K562 (cell line): ENCODE measurements around the gene TRDN. TPM values are rescaled to one million over a fixed set of nuclear protein-coding genes. Genes with fewer than 3 reads are reported as not detected.

Experiments
- ATAC-seq: fragments of 200-7000 bp; cut with Tn5 transposase; 3 replicates; pipeline ENCODE4 v1.9.1; 2020; ENCODE audit warnings: moderate library complexity
- BruUV-seq: library from RNA; stranded (reverse); fragments of 400-500 nt; replicated peaks from 2 replicates; lab custom pipeline; 2021; lab: Mats Ljungman, UMichigan
- CTCF ChIA-PET: fragments of 300-600 bp; formaldehyde crosslinking; extraction: SDS; loops from one replicate; lab custom pipeline; 2021; ENCODE audit warnings: low intra/inter-chr PET ratio; lab: Yijun Ruan, JAX
- POLR2A ChIA-PET: fragments of 300-600, 350-650 bp; sonication (Branson Sonifier 250); formaldehyde crosslinking; extraction: SDS; loops from one replicate; lab custom pipeline; 2021; ENCODE audit warnings: antibody characterized with exemption, inconsistent platforms; lab: Yijun Ruan, JAX
- DNase-seq, 4 experiments: peaks; one replicate each; pipeline versions ENCODE4 v3.0.0 to v3.0.0-alpha.2; 2011 to 2018; ENCODE audit warnings: low spot score in 3 of 4, mixed read lengths in 3 of 4; ENCODE audit errors: extremely low read depth in 1 of 4
- FAIRE-seq: peaks from 2 replicates; lab custom pipeline; 2011; peaks lifted over from hg19 to GRCh38; lab: Jason Lieb, UNC
- H2AFZ ChIP-seq: 2 replicates; pipeline ENCODE4 v1.6.0; 2011; ENCODE audit warnings: low read depth, low read length, control low read depth, inconsistent platforms
- H3K27ac ChIP-seq: fragments of 200-600 bp; 3 replicates; pipeline ENCODE4 v1.8.0; 2011; ENCODE audit warnings: low read depth, mild to moderate bottlenecking, control low read depth, inconsistent platforms, low read length, moderate library complexity, mixed read lengths; ENCODE audit errors: extremely low read depth
- H3K27me3 ChIP-seq, 2 experiments: fragments of 300-600 bp in 1 of 2; 2 replicates in 1 of 2; 3 replicates in 1 of 2; pipeline versions ENCODE4 v1.6.0 to v1.8.0; 2011; ENCODE audit warnings: inconsistent platforms in 2 of 2, low read length in 2 of 2, mild to moderate bottlenecking in 1 of 2, mixed read lengths in 1 of 2, moderate library complexity in 1 of 2; ENCODE audit not compliant: control insufficient read depth in 2 of 2, insufficient read depth in 2 of 2
- H3K36me3 ChIP-seq: fragments of 300-600 bp; 3 replicates; pipeline ENCODE4 v1.8.0; 2011; ENCODE audit warnings: mild to moderate bottlenecking, low read length, inconsistent platforms; ENCODE audit not compliant: control insufficient read depth, insufficient read depth
- H3K4me1 ChIP-seq, 2 experiments: fragments of 200-600 bp in 1 of 2; replicated peaks in 1 of 2; 2 replicates in 1 of 2; 3 replicates in 1 of 2; pipeline versions ENCODE4 v1.5.1 to v1.8.0; 2011; ENCODE audit warnings: inconsistent platforms in 2 of 2, low read length in 2 of 2, mild to moderate bottlenecking in 1 of 2, mixed read lengths in 1 of 2, moderate library complexity in 1 of 2; ENCODE audit not compliant: control insufficient read depth in 2 of 2, insufficient read depth in 2 of 2
- H3K4me2 ChIP-seq: 2 replicates; pipeline ENCODE4 v1.6.1; 2011; ENCODE audit warnings: low read length, control low read depth, inconsistent platforms, mixed read lengths; ENCODE audit not compliant: insufficient read depth
- H3K4me3 ChIP-seq: fragments of 200-600 bp; sonication (generic), shearing (Covaris generic); 2 replicates; pipeline ENCODE4 v1.5.1; 2016; ENCODE audit warnings: control low read depth, inconsistent platforms
- H3K79me2 ChIP-seq: fragments of 200-600 bp; 3 replicates; pipeline ENCODE4 v1.8.0; 2011; ENCODE audit warnings: low read length, inconsistent platforms; ENCODE audit not compliant: control insufficient read depth, insufficient read depth
- H3K9ac ChIP-seq, 2 experiments: 2 replicates each; pipeline versions ENCODE4 v1.6.0 to v1.6.1; 2011; ENCODE audit warnings: low read depth in 2 of 2, low read length in 2 of 2, control low read depth in 1 of 2, inconsistent platforms in 1 of 2, mild to moderate bottlenecking in 1 of 2, mixed read lengths in 1 of 2; ENCODE audit not compliant: insufficient read depth in 1 of 2
- H3K9me1 ChIP-seq: one replicate; pipeline ENCODE4 v1.6.0; 2011; ENCODE audit warnings: inconsistent platforms, mild to moderate bottlenecking, low read length, moderate library complexity; ENCODE audit not compliant: control insufficient read depth, insufficient read depth
- H3K9me3 ChIP-seq: replicated peaks from 2 replicates; pipeline ENCODE4 v1.5.1; 2011; ENCODE audit warnings: low read depth, low read length, inconsistent platforms; ENCODE audit not compliant: control insufficient read depth, insufficient read depth
- H4K20me1 ChIP-seq: replicated peaks from 2 replicates; pipeline ENCODE4 v1.6.1; 2011; ENCODE audit warnings: low read length, inconsistent platforms, mixed read lengths; ENCODE audit not compliant: control insufficient read depth, insufficient read depth
- CTCF ChIP-seq, 3 experiments: IDR thresholded peaks in 2 of 3; conservative IDR thresholded peaks in 1 of 3; 2 replicates each; pipeline ENCODE4 v1.5.1; 2011 to 2012; ENCODE audit warnings: low read length in 3 of 3, mild to moderate bottlenecking in 3 of 3, control low read depth in 2 of 3, improper control_type of control experiment in 1 of 3, inconsistent platforms in 1 of 3, low read depth in 1 of 3, mixed read lengths in 1 of 3, moderate library complexity in 1 of 3; ENCODE audit not compliant: insufficient read depth in 2 of 3
- ETS1 ChIP-seq: conservative IDR thresholded peaks from 2 replicates; pipeline ENCODE4 v1.6.1; 2011; ENCODE audit warnings: low read depth, mild to moderate bottlenecking, low read length; ENCODE audit not compliant: control insufficient read depth
- KLF10 ChIP-seq: fragments of 250-450 bp; sonication (Bioruptor Pico); IDR thresholded peaks from 2 replicates; pipeline ENCODE4 v1.6.1; 2021; ENCODE audit warnings: matching md5 sums
- NELFE ChIP-seq: IDR thresholded peaks from 2 replicates; pipeline ENCODE4 v1.6.1; 2011; ENCODE audit warnings: mild to moderate bottlenecking; ENCODE audit not compliant: insufficient read depth, insufficient read length
- PYGO2 ChIP-seq: fragments of 450-650 bp; IDR thresholded peaks from 2 replicates; pipeline ENCODE4 v1.6.1; 2016; ENCODE audit warnings: mild to moderate bottlenecking, missing genetic modification characterization, moderate library complexity, missing compliant biosample characterization
- RAD21 ChIP-seq, 2 experiments: fragments of 250-450 bp in 1 of 2; fragments of 450-650 bp in 1 of 2; sonication (Bioruptor Pico) in 1 of 2; formaldehyde crosslinking in 1 of 2; IDR thresholded peaks in 1 of 2; conservative IDR thresholded peaks in 1 of 2; 2 replicates each; pipeline versions ENCODE4 v1.4.0 to v1.8.0; 2020 to 2022; ENCODE audit warnings: mild to moderate bottlenecking in 2 of 2, moderate library complexity in 1 of 2
- REST ChIP-seq, 2 experiments: fragments of 450-650 bp; formaldehyde crosslinking in 1 of 2; IDR thresholded peaks; 2 replicates each; pipeline versions ENCODE4 v1.4.0 to v1.6.1; 2014 to 2020; ENCODE audit warnings: mild to moderate bottlenecking in 2 of 2, borderline replicate concordance in 1 of 2, low read depth in 1 of 2
- SMC3 ChIP-seq: conservative IDR thresholded peaks from 2 replicates; pipeline ENCODE4 v1.6.1; 2011; ENCODE audit warnings: low read depth, low read length, improper control_type of control experiment; ENCODE audit not compliant: insufficient read depth
- XRCC3 ChIP-seq: fragments of 450-650 bp; IDR thresholded peaks from 2 replicates; pipeline ENCODE4 v1.6.1; 2017; ENCODE audit warnings: mild to moderate bottlenecking, moderate library complexity
- ZSCAN32 ChIP-seq: fragments of 450-650 bp; formaldehyde crosslinking; IDR thresholded peaks from 2 replicates; pipeline ENCODE4 v1.4.0; 2020; ENCODE audit warnings: mild to moderate bottlenecking, moderate library complexity
- WGBS: fragments of 100-300 bp; shearing (Covaris generic); methylation state at CpG from one replicate; pipeline ENCODE4 v1.1.6; 2016; ENCODE audit warnings: low coverage, mixed read lengths; ENCODE audit not compliant: insufficient coverage; ENCODE audit errors: missing lambda C conversion rate; 5-methylcytosine and 5-hydroxymethylcytosine counted together
- in situ Hi-C: fragments of 300-500 bp; cut with MboI; formaldehyde crosslinking; loops from 4 replicates; pipeline ENCODE4 v1.15.0; 2018; ENCODE audit warnings: inconsistent platforms, mixed read lengths
- intact Hi-C: fragments of 100-400 bp; cut with micrococcal nuclease; formaldehyde crosslinking; loops from 2 replicates; pipeline ENCODE4 v1.14.2; 2022
- polyA plus RNA-seq, 8 experiments: library from polyadenylated mRNA; depleted of rRNA in 4 of 8; stranded (reverse) in 5 of 8; unstranded in 3 of 8; fragments of >200 nt; fragmentation: Nextera tagmentation in 2 of 8; fragmentation: Illumina TruSeq in 1 of 8; extraction: Ambion mirVana in 2 of 8; extraction: Trizol in 1 of 8; gene quantifications; 2 replicates each; pipeline versions ENCODE4 v1.2.1 to v1.2.3, GENCODE V29; 2011 to 2014; ENCODE audit warnings: inconsistent platforms in 1 of 8, missing spikeins in 1 of 8
- total RNA-seq, 7 experiments: library from RNA; depleted of rRNA in 6 of 7; stranded (reverse); fragments of >200 nt in 6 of 7; fragmentation: Illumina TruSeq in 2 of 7; extraction: Trizol in 2 of 7; gene quantifications; 2 replicates each; pipeline versions ENCODE4 v1.2.1 to v1.2.3, GENCODE V29; 2011 to 2021; ENCODE audit warnings: low replicate concordance in 1 of 7

Gene TRDN
- total and polyA plus RNA-seq, 9 of the 15 experiments (the other 6 are each of a cell fraction or from before 2014, with no cell fraction given): 0.05 to 0.50 (median 0.16) TPM

- TF ChIP-seq CTCF (IDR thresholded peaks at IDR 0.05 in 2 of 3, conservative IDR thresholded peaks at IDR 0.05 in 1 of 3; ENCODE audit: insufficient read depth in 2 of 3, low read depth in 1 of 3, low read length in 3 of 3) (peak in 2 of 3 experiments; percentile 44; a peak in 3 of 6 replicates), ETS1 (no peak), NELFE (no peak), RAD21 (CRISPR knock-in tag; conservative IDR thresholded peaks at IDR 0.05 in 1 of 2, IDR thresholded peaks at IDR 0.05 in 1 of 2) (peak; percentile 36 to 82; a peak in 2 of 4 replicates), ZSCAN32 (CRISPR knock-in tag) (no peak), PYGO2 (no peak), REST (IDR thresholded peaks at IDR 0.05; ENCODE audit: borderline replicate concordance) (peak; percentile 48), REST (CRISPR knock-in tag; IDR thresholded peaks at IDR 0.05; ENCODE audit: low read depth) (no peak), SMC3 (0 out of 2 replicates have a peak, but pooled peaks have one; percentile 29), XRCC3 (no peak), KLF10 (CRISPR knock-in tag) (no peak)
- Histone ChIP-seq H3K27ac (no peak overlapping the region), H4K20me1 (no peaks in the 10 kb centered on the region), H3K4me1 (no peaks in the 10 kb centered on the region), H3K9ac (no peak overlapping the region), H3K4me3 (no peak overlapping the region), H3K79me2 (no peaks in the 10 kb centered on the region), H3K9me3 (no peaks in the 10 kb centered on the region), H3K9me1 (no peaks in the 10 kb centered on the region), H2AFZ (no peak overlapping the region), H3K36me3 (no peaks in the 10 kb centered on the region), H3K27me3 (no peaks in the 10 kb centered on the region), H3K4me2 (no peak overlapping the region)
- ATAC-seq: peak; percentile 97
- intact Hi-C loops: loop anchor here (1.0 to 5.0 kb wide), 2 partner anchors 511 to 648 kb away; no protein-coding TSS in a partner anchor
- ChIA-PET POLR2A (interaction anchor here (0.6 kb wide), 1 partner anchor 303 kb away, joined by 3 read pairs; no protein-coding TSS in a partner anchor), CTCF (no interaction called here)
- WGBS: 0% methylated on average over 5 of the region's 5 CpGs
- in situ Hi-C loops: no loop called here
- peak in 3 of 4 experiments; percentile 7 to 60 (median 9) for DNase-seq
- no TSS peak for BruUV-seq
- FAIRE-seq: peak; percentile 76
These were observed 256.5 kb downstream of the TRDN start for GRCh38 chr6:123380257-123380656.
